ENCODE data around the gene TMEM117. TPM values are rescaled to one million over a fixed set of nuclear protein-coding genes. Genes with fewer than 3 reads are reported as not detected.

The TMEM117 gene
- total RNA-seq, 1 donor from 2014 or later = 3.8 TPM

GRCh38 chr12:44296624-44297197 lies 460.8 kb downstream of the TMEM117 start:
- DNase-seq (ENCODE audit: low read depth) = no peak
- no peak for TF ChIP-seq CTCF (conservative IDR thresholded peaks at IDR 0.05; ENCODE audit: low read depth, low read length)
- H3K4me3 ChIP-seq (ENCODE audit: low read depth, low read length) = no peak overlapping the region

GRCh38 chr12:44299524-44299923 lies 463.6 kb downstream of the TMEM117 start:
- no peak for TF ChIP-seq CTCF (conservative IDR thresholded peaks at IDR 0.05; ENCODE audit: low read depth, low read length)
- H3K4me3 ChIP-seq (ENCODE audit: low read depth, low read length) = no peak overlapping the region
- no peak for DNase-seq (ENCODE audit: low read depth)

GRCh38 chr12:44307506-44308168 lies 471.8 kb downstream of the TMEM117 start:
- no peak for TF ChIP-seq CTCF (conservative IDR thresholded peaks at IDR 0.05; ENCODE audit: low read depth, low read length)
- no peak for DNase-seq (ENCODE audit: low read depth)
- H3K4me3 ChIP-seq (ENCODE audit: low read depth, low read length) = no peak overlapping the region

- no peak for TF ChIP-seq CTCF (conservative IDR thresholded peaks at IDR 0.05; ENCODE audit: low read depth, low read length)
- H3K4me3 ChIP-seq (ENCODE audit: low read depth, low read length) = no peak overlapping the region
- DNase-seq (ENCODE audit: low read depth) = no peak
Observed at GRCh38 chr12:44313188-44313587, 477.3 kb downstream of the TMEM117 start.

GRCh38 chr12:44314007-44314500 lies 478.2 kb downstream of the TMEM117 start:
- no peak for DNase-seq (ENCODE audit: low read depth)
- TF ChIP-seq CTCF (conservative IDR thresholded peaks at IDR 0.05; ENCODE audit: low read depth, low read length) = no peak
- no peak overlapping the region for H3K4me3 ChIP-seq (ENCODE audit: low read depth, low read length)

- TF ChIP-seq CTCF (conservative IDR thresholded peaks at IDR 0.05; ENCODE audit: low read depth, low read length) = peak; percentile 68
- no peak overlapping the region for H3K4me3 ChIP-seq (ENCODE audit: low read depth, low read length)
- peak; percentile 18 for DNase-seq (ENCODE audit: low read depth)
Observed at GRCh38 chr12:44317651-44318126, 481.8 kb downstream of the TMEM117 start.
